HG03432 (cell line): Measurements from ENCODE around the gene ARHGAP26.

Source experiments
- ATAC-seq: cut with Tn5 transposase; IDR thresholded peaks from one replicate; pipeline ENCODE4 v1.9.1; 2021; ENCODE audit warnings: mild to moderate bottlenecking, moderate library complexity; ENCODE audit not compliant: unreplicated experiment

Gene ARHGAP26

GRCh38 chr5:143170977-143171376 is 400.8 kb downstream of the ARHGAP26 start:
- ATAC-seq = no peak

DNA sequence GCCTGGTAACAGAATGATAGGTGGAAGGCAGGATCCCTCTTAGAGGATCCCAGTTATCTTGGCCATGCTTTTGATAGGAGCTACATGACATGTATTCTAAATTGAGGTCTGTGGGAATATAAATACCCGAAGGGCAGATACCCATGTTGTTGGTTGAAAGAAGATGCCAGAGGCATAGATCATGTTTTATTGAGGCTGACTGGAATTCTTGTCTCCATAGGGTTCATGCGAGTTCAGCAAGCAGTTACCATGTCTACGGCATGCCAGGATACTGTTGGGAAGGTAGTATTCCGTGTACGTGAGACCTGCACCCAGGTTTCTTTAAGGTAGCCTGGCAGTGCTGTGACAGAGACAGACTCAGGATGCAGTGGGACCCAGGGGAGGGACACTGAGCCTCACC is 402.6 kb downstream of the ARHGAP26 start:
- ATAC-seq = no peak

GRCh38 chr5:143173139-143173889 is 403.1 kb downstream of the ARHGAP26 start:
- ATAC-seq = no peak

DNA sequence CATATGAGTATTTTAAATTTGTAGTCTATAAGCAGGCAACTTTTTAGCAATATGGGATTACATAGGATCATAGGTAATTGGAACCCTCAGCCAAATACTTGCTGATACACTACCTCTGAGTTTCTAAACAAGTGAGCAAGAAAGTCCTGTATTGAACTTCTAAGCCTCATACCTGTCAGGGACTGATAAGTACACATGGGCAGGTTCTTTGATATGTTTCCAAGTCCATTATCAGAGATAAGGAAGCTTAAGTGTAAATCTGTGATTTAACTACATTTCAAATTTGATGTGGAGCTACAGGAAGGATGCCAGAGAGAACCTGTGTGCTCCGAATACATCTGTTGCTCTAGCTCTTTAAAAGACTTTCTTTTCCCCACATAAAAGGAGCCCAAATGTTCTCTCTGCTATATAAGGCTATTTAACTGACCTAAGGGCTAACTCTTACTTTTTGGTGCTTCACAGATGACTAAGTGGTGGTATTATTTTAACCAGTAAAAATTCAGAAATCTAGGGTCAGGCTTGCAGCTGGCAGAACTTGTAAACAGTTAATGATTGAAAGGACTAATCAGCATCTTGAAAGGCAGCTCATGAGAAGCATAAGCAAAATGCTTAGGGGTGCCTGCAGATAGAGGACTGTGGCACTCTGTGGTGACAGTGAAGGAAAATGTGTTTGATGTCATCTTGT is 404.7 kb downstream of the ARHGAP26 start:
- peak; percentile 96 for ATAC-seq

GRCh38 chr5:143176048-143176447 is 405.9 kb downstream of the ARHGAP26 start:
- no peak for ATAC-seq

- no peak for ATAC-seq
Observed at GRCh38 chr5:143177263-143177983, 407.2 kb downstream of the ARHGAP26 start.

DNA sequence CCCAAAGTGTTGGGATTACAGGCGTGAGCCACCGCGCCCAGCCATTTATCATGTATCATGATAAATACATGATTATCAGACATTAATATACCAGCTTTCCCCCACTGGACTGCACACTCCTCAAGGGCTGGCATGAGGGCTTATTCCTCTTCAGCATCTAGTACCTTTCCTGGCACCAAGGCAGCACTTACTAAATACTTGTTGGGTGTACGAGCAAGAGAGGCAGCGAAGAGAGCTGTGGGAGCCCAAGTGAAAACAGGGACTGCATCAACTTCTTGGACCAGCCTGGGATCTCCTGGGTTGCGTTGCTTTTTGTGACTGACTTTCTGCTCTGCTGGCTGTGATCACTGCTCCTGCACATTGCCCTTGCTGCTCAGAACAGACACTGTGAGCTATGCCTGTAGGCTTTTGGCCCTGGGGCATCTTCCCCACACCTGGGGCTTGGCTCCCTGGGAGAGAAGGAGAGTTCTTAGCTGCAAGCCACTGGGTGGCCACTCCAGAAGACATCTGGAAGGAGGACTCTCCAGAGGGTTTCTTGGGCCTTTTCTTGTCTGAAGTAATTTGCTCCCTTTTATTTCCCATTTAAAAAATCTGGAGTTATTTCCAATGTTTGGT is 409.1 kb downstream of the ARHGAP26 start:
- ATAC-seq = no peak

DNA sequence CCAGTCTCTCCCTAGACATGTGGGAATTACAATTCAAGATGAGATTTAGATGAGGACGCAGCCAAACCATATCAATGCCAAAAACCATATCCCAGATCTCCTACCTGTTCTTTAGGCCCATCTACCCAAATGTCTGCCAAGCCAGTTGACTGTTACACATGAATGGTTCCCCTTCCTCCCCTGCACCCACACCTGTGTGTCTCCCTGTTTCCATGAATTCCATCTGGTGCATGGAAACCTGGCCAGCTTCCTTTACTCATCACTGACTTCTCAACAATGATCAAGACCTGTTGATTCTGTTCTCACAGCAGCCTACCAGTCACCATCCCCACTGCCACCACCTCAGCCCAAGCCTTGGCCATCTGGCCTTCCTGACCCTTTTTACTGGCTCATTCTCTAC is 410.6 kb downstream of the ARHGAP26 start:
- ATAC-seq = no peak

GRCh38 chr5:143181173-143181572 is 411.0 kb downstream of the ARHGAP26 start:
- no peak for ATAC-seq

DNA sequence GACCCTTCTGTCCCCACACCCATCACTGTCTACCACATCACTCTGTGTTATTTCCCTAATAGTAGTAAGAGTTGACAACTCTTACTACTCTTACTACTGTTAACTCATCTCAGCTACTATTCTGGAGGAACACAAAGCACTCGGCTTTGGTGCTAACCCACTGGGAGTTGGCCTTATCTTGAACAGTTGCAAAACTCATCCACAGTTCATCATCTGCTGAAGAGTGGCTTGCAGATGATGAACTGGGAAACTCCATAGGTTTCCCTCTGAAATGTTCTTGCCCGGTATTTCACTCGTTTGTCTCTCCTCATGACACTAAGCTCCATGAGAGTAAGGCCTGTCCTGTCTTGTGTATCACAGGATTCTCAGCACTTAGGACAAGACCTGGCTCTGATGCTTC is 411.9 kb downstream of the ARHGAP26 start:
- no peak for ATAC-seq

- ATAC-seq = peak; percentile 74
Observed at GRCh38 chr5:143182901-143183820, 413.0 kb downstream of the ARHGAP26 start.

GRCh38 chr5:143183989-143184388 is 413.8 kb downstream of the ARHGAP26 start:
- ATAC-seq = no peak

GRCh38 chr5:143186623-143187022 is 416.4 kb downstream of the ARHGAP26 start:
- no peak for ATAC-seq

- no peak for ATAC-seq
Observed at GRCh38 chr5:143187495-143187894, 417.3 kb downstream of the ARHGAP26 start.

DNA sequence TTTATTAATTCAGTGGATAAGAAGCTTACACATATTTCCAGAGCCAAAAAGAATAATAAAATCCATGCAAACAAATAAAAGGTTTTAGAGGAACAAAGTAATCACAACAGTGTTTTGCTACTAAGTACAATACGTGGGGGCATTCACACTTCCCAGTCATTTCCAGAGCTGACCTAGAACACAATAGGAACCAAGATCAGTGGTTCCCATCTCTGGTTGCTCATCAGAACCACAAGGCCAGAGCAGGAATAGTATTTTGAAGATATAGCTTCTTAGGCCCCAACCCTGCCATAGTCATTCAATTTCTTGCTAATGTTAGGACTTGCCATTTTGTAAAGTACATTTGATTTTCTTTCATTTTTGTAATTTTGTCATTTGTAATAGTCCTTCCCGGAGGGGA is 417.9 kb downstream of the ARHGAP26 start:
- no peak for ATAC-seq

GRCh38 chr5:143188692-143189091 is 418.5 kb downstream of the ARHGAP26 start:
- no peak for ATAC-seq

DNA sequence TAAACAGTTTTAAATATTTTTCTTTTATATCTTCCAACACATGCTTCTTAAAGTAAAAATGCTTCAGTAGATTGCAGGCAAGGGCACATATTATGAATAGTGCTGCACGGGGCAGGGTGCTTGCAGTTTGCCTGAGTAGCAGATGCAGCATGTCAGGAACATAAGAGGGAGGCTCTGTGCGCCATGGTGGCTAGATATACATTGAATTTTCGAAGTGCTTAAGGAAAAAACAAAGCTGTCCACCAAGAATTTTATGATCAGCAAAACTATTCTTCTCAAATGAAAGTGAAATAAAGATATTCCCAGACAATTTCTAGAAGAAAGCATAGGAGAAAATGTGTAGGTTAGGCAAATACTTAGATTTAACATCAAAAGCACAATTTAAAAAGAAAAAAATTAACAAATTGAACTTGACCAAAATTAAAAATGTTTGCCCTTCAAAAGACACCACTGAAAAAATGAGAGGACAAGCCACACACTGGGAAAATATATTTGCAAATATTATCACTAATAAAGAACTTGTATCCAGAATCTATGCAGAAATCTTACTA is 420.2 kb downstream of the ARHGAP26 start:
- ATAC-seq = no peak

DNA sequence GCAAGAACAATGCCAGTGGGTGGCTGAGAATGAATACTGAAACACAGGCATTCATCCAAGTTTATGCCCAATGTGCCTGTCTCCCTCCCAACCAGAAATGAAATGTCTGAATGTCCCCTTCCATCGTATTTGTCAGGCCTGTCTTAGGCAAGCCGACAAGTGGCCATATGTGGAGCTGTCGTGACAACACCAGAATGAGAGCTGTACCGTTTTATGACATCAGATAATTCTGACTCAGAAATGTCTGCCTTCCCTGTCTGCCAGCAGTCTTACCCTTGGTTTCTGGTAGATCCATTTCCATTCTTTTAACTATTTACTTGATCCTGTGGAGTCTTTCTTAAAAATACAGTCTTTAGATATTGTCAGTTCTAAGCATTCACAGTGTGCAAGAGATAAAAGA is 421.5 kb downstream of the ARHGAP26 start:
- no peak for ATAC-seq

GRCh38 chr5:143192191-143192900 is 422.2 kb downstream of the ARHGAP26 start:
- no peak for ATAC-seq
